Fibroblast of lung (primary cell): ENCODE data around the gene GNAZ. TPM values are rescaled to one million over a fixed set of nuclear protein-coding genes. Genes with fewer than 3 reads are reported as not detected.

Experiments
- DNase-seq, 2 donors: peaks; one replicate each; pipeline versions ENCODE4 v3.0.0 to v3.0.0-alpha.2; 2010; ENCODE audit warnings: low read depth in 2 of 2
- H2AFZ ChIP-seq: 2 replicates; pipeline ENCODE4 v1.5.1; 2012; ENCODE audit warnings: low read length, control low read depth, inconsistent platforms
- H3K27ac ChIP-seq: 2 replicates; pipeline ENCODE4 v1.5.1; 2011; ENCODE audit warnings: low read length, control low read depth; ENCODE audit not compliant: insufficient read depth
- H3K27me3 ChIP-seq: 2 replicates; pipeline ENCODE4 v1.5.1; 2011; ENCODE audit warnings: mild to moderate bottlenecking, low read length; ENCODE audit not compliant: control insufficient read depth, insufficient read depth
- H3K36me3 ChIP-seq: 2 replicates; pipeline ENCODE4 v1.5.1; 2011; ENCODE audit warnings: low read length; ENCODE audit not compliant: control insufficient read depth, insufficient read depth
- H3K4me1 ChIP-seq: 2 replicates; pipeline ENCODE4 v1.5.1; 2011; ENCODE audit warnings: low read length; ENCODE audit not compliant: control insufficient read depth, insufficient read depth; ENCODE audit errors: extremely low read depth
- H3K4me2 ChIP-seq: 2 replicates; pipeline ENCODE4 v1.5.1; 2011; ENCODE audit warnings: low read length, control low read depth; ENCODE audit not compliant: insufficient read depth; ENCODE audit errors: extremely low read depth
- H3K4me3 ChIP-seq, 4 experiments: fragments of 200-600 bp in 1 of 4; sonication (generic) in 1 of 4; replicated peaks in 1 of 4; 2 replicates each; pipeline ENCODE4 v1.5.1; 2011 to 2016; ENCODE audit warnings: low read length in 4 of 4, low read depth in 3 of 4, mild to moderate bottlenecking in 3 of 4, control low read depth in 2 of 4, inconsistent platforms in 1 of 4, mixed read lengths in 1 of 4; ENCODE audit not compliant: insufficient read depth in 1 of 4; ENCODE audit errors: control extremely low read depth in 1 of 4
- H3K79me2 ChIP-seq: 2 replicates; pipeline ENCODE4 v1.5.1; 2012; ENCODE audit warnings: mild to moderate bottlenecking, low read length, inconsistent platforms; ENCODE audit not compliant: control insufficient read depth, insufficient read depth
- H3K9ac ChIP-seq: 2 replicates; pipeline ENCODE4 v1.5.1; 2011; ENCODE audit warnings: mild to moderate bottlenecking, low read length, control low read depth; ENCODE audit not compliant: insufficient read depth
- H3K9me3 ChIP-seq: 2 replicates; pipeline ENCODE4 v1.5.1; 2012; ENCODE audit warnings: low read depth, low read length; ENCODE audit not compliant: control insufficient read depth, insufficient read depth
- H4K20me1 ChIP-seq: 2 replicates; pipeline ENCODE4 v1.5.1; 2011; ENCODE audit warnings: low read length; ENCODE audit not compliant: control insufficient read depth, insufficient read depth; ENCODE audit errors: extremely low read depth
- EZH2 ChIP-seq: IDR thresholded peaks from 2 replicates; pipeline ENCODE4 v1.5.1; 2012; ENCODE audit warnings: low read length, control low read depth, mild to moderate bottlenecking; ENCODE audit errors: missing control alignments
- polyA plus RNA-seq, 2 donors: library from polyadenylated mRNA; depleted of rRNA in 1 of 2; stranded (reverse) in 1 of 2; unstranded in 1 of 2; fragments of >200 nt; gene quantifications; 2 replicates each; pipeline ENCODE4 v1.2.1, GENCODE V29; 2011 to 2012; ENCODE audit warnings: missing spikeins in 1 of 2
- total RNA-seq: library from RNA; depleted of rRNA; stranded (reverse); fragments of >200 nt; gene quantifications from 2 replicates; pipeline ENCODE4 v1.2.1, GENCODE V29; 2014
- TF ChIP-seq, protein P1 (sequence below), 2 donors: IDR thresholded peaks in 1 of 2; conservative IDR thresholded peaks in 1 of 2; 1 replicate in 1 of 2; 2 replicates in 1 of 2; pipeline ENCODE4 v1.5.1; 2011 to 2012; ENCODE audit warnings: low read length in 2 of 2, control low read depth in 1 of 2, inconsistent platforms in 1 of 2, low read depth in 1 of 2, mild to moderate bottlenecking in 1 of 2

Gene GNAZ
- total and polyA plus RNA-seq, 2 donors (not counting 1 experiment from before 2014, with no cell fraction given), result 0.22 to 1.7 TPM

GRCh38 chr22:23079240-23079768 lies 9.0 kb downstream of the GNAZ start:
- Histone ChIP-seq H4K20me1 (no peaks in the 10 kb centered on the region), H3K4me2 (no peak overlapping the region), H3K79me2 (no peaks in the 10 kb centered on the region), H3K4me1 (no peaks in the 10 kb centered on the region), H3K9me3 (no peaks in the 10 kb centered on the region), H3K4me3 (no peak overlapping the region), H3K36me3 (no peaks in the 10 kb centered on the region), H3K27ac (no peak overlapping the region), H3K9ac (no peak overlapping the region), H3K27me3 (no peaks in the 10 kb centered on the region), H2AFZ (no peak overlapping the region)
- DNase-seq, result no peak
- TF ChIP-seq EZH2, result no peak
- TF ChIP-seq, protein P1, sequence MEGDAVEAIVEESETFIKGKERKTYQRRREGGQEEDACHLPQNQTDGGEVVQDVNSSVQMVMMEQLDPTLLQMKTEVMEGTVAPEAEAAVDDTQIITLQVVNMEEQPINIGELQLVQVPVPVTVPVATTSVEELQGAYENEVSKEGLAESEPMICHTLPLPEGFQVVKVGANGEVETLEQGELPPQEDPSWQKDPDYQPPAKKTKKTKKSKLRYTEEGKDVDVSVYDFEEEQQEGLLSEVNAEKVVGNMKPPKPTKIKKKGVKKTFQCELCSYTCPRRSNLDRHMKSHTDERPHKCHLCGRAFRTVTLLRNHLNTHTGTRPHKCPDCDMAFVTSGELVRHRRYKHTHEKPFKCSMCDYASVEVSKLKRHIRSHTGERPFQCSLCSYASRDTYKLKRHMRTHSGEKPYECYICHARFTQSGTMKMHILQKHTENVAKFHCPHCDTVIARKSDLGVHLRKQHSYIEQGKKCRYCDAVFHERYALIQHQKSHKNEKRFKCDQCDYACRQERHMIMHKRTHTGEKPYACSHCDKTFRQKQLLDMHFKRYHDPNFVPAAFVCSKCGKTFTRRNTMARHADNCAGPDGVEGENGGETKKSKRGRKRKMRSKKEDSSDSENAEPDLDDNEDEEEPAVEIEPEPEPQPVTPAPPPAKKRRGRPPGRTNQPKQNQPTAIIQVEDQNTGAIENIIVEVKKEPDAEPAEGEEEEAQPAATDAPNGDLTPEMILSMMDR (conservative IDR thresholded peaks at IDR 0.05 in 1 of 2, IDR thresholded peaks at IDR 0.05 in 1 of 2; ENCODE audit: low read depth in 1 of 2, low read length in 2 of 2), result no peak

DNA sequence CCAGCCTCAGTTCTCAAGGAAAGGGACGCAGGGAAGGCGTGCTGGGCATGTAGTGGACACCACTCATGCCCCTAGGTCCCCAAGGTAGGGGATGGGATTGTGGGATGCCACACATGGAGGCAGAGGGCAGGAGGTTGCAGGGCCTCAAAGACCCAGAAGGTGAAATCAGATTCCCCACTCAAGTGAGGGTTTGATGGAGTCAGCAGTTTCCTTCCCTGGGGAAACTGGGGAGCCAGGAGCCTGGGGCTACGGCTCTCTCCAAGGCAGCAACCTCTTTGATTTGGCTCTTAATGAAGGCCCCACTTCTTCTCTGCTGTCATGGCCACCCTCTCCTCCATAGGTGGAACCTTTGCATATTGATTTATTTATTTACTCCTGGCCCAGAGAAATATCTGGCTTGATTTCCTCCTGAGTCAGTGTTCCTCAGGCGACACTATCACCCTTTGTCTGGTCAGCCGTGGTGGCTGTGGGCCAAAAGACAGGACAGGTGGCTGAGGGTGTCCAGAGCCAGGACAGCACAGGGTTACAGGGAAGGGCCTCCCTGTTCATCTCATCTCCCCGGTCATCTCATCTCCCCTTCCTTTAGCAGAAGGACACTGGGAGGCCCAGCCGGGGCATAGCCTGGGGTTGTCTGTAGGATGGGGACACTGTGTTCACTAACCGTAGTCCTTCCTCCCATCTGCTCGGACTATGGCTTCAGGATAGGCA lies 9.6 kb downstream of the GNAZ start:
- Histone ChIP-seq H3K27me3 (no peaks in the 10 kb centered on the region), H3K9ac (no peak overlapping the region), H3K4me3 (no peak overlapping the region), H3K4me1 (no peaks in the 10 kb centered on the region), H3K36me3 (no peaks in the 10 kb centered on the region), H3K79me2 (no peaks in the 10 kb centered on the region), H4K20me1 (no peaks in the 10 kb centered on the region), H3K9me3 (no peaks in the 10 kb centered on the region), H3K27ac (no peak overlapping the region), H3K4me2 (no peak overlapping the region), H2AFZ (no peak overlapping the region)
- no peak for TF ChIP-seq EZH2
- TF ChIP-seq, protein P1 (conservative IDR thresholded peaks at IDR 0.05 in 1 of 2, IDR thresholded peaks at IDR 0.05 in 1 of 2; ENCODE audit: low read depth in 1 of 2, low read length in 2 of 2), result no peak
- no peak for DNase-seq

- Histone ChIP-seq H3K9me3 (no peaks in the 10 kb centered on the region), H3K4me3 (no peak overlapping the region), H3K27me3 (no peaks in the 10 kb centered on the region), H3K9ac (no peak overlapping the region), H4K20me1 (no peaks in the 10 kb centered on the region), H3K4me1 (no peaks in the 10 kb centered on the region), H2AFZ (no peak overlapping the region), H3K27ac (no peak overlapping the region), H3K4me2 (no peak overlapping the region), H3K36me3 (no peaks in the 10 kb centered on the region), H3K79me2 (no peaks in the 10 kb centered on the region)
- TF ChIP-seq EZH2, result no peak
- TF ChIP-seq, protein P1 (conservative IDR thresholded peaks at IDR 0.05 in 1 of 2, IDR thresholded peaks at IDR 0.05 in 1 of 2; ENCODE audit: low read depth in 1 of 2, low read length in 2 of 2), result no peak
- no peak for DNase-seq
Measured at GRCh38 chr22:23080613-23081290, 10.4 kb downstream of the GNAZ start.
